ENCODE results near the gene SFT2D2.
"Not testable (repeated sequence)": the region's sequence is repeated elsewhere in the genome, so short reads cannot be mapped to it uniquely, and the experiment has no call there.

DNA sequence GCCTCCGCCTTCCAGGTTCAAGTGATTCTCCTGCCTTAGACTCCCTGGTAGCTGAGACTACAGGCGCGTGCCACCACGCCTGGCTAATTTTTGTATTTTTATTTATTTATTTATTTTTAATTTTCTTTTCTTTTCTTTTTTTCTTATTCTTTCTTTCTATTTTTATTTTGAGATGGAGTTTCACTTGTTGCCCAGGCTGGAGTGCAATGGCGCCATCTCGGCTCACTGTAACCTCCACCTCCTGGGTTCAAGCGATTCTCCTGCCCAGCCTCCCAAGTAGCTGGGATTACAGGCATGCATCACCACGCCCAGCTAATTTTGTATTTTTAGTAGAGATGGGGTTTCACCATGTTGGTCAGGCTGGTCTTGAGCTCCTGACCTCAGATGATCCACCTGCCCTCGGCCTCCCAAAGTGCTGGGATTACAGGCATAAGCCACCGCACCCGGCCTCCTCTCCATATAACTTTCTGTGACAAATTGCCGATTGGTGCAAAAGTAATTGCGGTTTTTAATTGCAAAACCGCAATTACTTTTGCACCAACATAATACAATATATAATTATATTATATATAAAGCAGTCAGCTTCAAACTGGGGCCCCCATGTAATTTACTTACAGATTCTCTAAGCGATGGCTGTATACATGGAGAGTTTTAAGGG, 44.6 kb upstream of the SFT2D2 start:
- TF ChIP-seq, protein P1, sequence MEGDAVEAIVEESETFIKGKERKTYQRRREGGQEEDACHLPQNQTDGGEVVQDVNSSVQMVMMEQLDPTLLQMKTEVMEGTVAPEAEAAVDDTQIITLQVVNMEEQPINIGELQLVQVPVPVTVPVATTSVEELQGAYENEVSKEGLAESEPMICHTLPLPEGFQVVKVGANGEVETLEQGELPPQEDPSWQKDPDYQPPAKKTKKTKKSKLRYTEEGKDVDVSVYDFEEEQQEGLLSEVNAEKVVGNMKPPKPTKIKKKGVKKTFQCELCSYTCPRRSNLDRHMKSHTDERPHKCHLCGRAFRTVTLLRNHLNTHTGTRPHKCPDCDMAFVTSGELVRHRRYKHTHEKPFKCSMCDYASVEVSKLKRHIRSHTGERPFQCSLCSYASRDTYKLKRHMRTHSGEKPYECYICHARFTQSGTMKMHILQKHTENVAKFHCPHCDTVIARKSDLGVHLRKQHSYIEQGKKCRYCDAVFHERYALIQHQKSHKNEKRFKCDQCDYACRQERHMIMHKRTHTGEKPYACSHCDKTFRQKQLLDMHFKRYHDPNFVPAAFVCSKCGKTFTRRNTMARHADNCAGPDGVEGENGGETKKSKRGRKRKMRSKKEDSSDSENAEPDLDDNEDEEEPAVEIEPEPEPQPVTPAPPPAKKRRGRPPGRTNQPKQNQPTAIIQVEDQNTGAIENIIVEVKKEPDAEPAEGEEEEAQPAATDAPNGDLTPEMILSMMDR (IDR thresholded peaks at IDR 0.05; ENCODE audit: insufficient read depth, low read length): not testable (repeated sequence)
- not testable (repeated sequence) for TF ChIP-seq POLR2AphosphoS5 (IDR thresholded peaks at IDR 0.05; ENCODE audit: low read depth)
